GM18858 (cell line): ENCODE data around the gene USP28.
A peak's percentile ranks its signal among the peaks of the same experiment; 100 is the strongest.
"Not testable (repeated sequence)": the region's sequence is repeated elsewhere in the genome, so short reads cannot be mapped to it uniquely, and the experiment has no call there.

Experiments
- ATAC-seq: cut with Tn5 transposase; IDR thresholded peaks from one replicate; pipeline ENCODE4 v1.9.1; 2021; ENCODE audit not compliant: unreplicated experiment

The USP28 gene, protein sequence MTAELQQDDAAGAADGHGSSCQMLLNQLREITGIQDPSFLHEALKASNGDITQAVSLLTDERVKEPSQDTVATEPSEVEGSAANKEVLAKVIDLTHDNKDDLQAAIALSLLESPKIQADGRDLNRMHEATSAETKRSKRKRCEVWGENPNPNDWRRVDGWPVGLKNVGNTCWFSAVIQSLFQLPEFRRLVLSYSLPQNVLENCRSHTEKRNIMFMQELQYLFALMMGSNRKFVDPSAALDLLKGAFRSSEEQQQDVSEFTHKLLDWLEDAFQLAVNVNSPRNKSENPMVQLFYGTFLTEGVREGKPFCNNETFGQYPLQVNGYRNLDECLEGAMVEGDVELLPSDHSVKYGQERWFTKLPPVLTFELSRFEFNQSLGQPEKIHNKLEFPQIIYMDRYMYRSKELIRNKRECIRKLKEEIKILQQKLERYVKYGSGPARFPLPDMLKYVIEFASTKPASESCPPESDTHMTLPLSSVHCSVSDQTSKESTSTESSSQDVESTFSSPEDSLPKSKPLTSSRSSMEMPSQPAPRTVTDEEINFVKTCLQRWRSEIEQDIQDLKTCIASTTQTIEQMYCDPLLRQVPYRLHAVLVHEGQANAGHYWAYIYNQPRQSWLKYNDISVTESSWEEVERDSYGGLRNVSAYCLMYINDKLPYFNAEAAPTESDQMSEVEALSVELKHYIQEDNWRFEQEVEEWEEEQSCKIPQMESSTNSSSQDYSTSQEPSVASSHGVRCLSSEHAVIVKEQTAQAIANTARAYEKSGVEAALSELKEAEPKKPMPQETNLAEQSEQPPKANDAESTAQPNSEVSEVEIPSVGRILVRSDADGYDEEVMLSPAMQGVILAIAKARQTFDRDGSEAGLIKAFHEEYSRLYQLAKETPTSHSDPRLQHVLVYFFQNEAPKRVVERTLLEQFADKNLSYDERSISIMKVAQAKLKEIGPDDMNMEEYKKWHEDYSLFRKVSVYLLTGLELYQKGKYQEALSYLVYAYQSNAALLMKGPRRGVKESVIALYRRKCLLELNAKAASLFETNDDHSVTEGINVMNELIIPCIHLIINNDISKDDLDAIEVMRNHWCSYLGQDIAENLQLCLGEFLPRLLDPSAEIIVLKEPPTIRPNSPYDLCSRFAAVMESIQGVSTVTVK

DNA sequence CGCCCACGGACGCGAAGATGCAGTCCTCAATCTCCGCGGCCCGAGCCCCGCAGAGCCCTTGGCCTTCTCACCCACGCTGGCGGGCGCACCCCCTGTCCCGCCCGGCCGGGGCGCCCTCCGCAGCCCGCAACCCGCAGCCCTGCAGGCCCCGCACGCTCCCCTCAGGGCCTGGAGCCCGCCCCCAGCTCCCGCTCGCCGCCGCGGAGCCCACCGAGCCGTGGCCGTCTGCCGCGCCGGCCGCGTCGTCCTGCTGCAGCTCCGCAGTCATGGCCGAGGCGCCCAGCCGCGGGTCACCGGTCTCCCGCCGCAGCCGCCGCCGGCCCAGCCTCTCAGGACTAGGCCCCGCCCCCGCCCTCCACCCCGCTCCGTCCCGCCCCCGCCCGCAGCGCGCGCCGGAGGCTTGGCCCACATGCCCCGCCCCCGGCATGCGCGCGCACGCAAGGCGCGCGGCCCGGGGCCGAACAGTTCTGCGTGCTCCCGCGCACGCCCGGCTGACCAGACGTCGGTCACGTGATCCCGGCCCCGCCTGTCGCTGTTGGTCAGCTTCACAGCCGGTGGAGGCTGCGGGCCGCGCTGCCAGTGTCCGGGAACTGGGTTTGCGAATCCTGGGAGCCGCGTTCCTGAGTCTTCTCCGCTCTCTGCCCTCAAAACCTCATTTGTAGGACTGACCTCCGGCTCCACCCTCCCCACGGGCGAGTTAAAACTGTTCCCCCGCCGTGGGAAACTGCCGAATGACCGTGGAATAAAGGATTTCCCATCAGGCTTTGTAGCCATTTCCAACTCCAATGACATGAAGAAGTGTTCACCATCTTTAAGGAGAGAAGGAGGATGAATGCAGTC lies at the start of gene USP28:
Gene USP28, minus strand, starts transcription at position 339 of the 840 bp plus-strand sequence. Its CDS starts 71 bp downstream, at position 268.
- peak; percentile 76 for ATAC-seq

DNA sequence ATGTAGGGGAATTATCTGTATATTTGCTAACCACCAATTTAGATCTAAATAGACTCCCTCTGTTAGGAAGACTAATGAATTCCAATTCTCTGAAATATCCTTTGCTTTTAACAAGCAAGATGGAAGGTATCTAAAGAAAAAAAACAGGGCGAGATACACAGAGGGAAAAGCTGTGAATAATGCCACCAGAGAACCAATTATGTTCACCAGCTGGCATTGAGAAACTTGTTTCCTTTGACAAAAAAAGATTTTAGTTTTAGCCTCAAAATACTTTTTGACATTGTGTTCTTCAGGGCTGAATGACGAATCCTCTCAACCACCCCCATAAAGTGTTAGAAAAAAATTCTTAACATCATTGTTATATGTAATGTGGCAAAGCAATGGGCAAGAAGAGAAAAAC lies 48.2 kb upstream of the USP28 start:
- no peak for ATAC-seq

DNA sequence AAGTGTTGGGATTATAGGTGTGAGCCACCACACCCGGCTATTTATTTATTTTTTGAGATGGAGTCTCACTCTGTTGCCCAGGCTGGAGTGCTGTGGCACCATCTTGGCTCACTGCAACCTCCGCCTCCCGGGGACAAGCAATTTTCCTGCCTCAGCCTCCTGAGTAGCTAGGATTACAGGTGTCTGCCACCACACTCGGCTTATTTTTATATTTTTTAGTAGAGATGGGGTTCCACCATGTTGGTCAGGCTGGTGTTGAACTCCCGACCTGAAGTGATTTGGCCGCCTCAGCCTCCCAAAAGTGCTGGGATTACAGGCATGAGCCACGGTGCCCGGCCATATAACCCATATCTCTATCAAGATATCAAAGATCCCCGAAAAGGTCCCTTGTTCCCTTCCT lies 36.1 kb upstream of the USP28 start:
- ATAC-seq: not testable (repeated sequence)

DNA sequence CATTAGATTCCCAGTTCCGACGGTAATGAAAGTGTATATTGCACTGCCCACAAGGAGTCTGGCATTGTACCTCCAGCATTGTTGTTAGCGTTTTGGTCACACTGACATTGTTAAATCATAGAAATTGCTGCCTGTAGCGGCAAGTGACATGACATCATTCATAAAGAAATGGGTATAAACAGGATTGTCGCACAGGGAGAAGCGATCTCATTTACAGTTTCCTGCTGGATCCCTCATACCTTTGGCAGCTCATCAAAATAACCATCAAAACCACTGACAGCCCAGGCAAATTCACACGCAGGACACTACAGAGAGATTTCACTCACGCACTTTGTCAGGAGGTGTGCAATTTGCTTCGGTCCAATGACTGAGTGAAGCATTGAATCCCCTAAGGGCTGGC lies 32.7 kb upstream of the USP28 start:
- ATAC-seq: no peak

DNA sequence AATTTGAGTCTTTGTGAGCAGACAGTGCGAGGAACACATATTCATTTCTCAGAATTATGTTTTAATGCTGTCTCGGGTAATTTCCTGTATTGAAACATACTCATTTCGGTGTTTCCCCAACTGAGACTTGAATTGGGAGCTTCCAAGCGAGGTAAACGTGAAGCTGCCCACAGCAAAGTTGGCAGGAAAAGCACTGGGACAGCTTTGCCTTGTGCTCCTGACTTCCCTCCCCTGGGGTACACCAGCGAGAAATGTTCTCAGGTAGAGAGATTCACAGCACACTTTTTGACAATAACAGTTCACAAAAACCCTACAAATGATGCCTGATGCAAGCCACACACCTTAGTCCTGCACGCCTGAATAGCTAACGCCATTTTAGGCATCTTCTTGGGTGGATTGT lies 32.3 kb upstream of the USP28 start:
- ATAC-seq: no peak

DNA sequence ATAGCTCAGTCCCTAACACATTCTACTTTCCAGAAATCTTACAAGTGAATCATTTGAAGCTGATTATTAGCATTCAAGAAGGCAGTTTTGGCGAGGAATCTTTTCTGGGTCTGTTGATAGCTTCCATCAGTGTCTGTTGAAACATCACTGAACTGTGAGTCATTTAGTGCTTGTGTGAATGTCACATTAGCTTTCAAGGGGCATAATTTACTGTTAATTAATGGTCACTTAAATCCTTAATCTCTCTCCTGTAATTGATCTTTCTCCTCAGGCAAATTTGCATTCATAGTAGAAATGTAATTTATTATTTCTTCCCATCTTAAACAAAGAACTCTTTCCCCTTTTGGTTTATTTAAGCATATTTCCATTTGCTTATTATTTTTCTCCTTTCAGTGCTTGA lies 31.8 kb upstream of the USP28 start:
- no peak for ATAC-seq

DNA sequence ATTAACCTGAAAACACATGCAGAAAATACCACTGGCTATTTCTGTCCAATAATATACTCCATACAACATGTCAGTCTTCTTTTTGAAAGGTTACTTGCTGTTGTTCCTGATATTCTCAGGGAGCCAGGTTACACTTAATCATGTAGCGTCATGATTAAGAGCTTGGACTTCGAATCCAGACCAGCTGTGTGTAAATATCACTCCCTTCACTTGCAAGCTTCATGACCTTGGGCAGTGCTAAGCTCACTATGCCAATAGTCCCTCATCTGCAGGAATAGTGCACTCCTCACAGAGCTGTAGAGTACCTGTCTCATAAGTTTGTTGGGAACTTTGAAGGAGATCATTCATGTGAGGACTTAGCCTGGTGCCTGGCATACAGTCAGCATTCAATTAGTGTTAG lies 31.1 kb upstream of the USP28 start:
- no peak for ATAC-seq

DNA sequence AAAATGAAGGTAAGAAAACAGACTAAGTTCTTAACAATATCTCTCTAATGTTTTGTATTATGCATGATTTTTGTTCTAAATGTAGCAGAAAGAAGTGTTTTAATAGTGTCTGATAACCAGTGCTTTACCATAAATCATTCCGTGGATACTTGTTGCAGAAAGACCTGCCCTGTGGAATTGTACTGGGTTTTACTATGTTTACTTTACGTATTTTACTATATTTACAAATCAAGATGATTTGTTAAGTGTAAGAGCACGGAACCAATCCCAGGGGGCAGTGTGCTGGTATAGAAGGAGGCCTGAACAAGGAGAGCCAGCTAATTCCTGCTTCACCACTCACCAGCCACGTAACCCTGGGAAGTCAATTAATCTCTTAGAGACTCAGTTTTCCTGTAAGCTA lies 30.7 kb upstream of the USP28 start:
- no peak for ATAC-seq

DNA sequence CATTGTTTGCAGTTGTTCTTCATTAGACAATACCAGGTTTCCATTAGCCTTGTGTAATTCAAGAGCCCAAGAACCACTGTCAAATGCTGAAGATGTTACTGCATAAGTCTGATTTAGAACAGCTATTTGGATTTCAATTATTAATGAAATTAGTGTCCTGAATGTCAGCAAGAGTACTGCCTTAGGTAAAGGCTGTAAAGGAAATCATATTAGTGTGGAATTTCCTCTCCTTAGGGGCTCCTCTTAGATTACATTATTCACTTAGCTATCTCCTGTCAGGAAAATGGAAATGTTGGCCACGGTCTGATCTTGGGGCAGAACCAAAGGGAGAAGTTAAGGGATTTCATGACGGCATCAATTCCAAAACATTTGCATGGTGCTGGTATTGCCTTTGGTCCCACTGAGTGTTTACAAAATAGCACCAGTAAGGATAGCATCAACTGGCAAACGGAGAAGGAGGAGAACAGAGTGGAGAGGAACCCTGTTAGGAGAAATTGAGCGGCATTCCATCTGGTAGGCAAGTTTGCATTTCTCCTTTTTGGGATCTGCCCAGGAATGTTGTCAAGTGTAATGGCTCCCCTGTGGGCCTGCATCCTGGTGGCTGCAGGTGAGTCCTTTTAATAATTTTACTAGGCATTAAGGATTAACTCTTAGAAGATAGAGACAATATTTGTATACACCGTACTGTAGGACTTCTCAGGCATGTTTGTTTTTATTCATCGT lies 29.2 kb upstream of the USP28 start, which contains the start of gene HTR3B:
Gene HTR3B, plus strand, starts transcription at position 418 of the 723 bp plus-strand sequence. Its CDS starts 138 bp downstream, at position 556.
- no peak for ATAC-seq

DNA sequence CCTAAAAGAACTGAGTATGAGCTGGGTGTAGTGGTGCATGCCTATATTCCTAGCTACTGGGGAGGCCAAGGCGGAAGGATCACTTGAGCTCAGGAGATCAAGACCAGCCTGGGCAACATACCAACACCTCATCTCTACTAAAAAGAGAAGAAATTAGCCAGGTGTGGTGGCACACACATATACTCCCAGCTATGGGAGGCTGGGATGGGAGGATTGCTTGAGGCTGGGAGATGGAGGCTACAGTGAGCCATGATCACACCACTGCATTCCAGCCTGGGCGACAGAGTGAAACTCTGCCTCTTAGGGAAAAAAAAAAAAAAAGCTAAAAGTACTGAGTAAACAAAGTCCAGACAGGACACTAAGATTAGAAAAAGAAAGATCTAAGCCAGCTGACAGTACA lies 25.8 kb upstream of the USP28 start:
- ATAC-seq: no peak

DNA sequence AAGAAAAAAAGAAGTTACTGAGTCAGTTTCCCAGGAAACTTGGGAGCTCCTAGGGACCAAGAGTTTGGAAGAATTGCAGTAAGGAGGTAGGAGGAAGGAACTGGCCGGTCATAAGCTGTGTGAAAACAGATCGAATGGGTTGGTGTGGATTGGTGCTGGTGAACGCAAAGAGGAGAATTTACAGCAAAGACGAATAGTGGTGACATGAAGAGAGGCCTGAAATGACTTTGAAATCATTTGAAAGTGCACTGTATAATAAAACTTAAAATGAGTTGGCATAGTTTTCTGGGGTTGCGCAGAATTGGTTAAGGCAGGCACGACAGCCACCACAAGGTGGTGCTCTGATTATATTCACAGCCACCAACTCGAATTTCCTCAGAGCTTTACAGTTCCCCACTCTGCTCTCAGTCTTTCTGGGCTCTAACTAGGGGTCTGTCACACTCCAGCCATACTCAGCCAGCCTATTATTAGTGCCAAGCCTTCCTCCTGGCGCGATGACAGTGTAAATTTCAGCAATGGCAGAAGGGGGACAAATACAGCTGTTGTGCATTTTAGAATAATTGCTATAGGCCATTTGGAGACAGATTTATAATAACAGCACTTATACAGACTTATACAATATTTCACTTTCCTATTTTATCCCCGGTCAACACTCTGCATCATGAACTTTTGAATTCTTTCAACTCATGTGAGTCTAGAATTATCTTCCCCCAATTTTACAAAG lies 20.9 kb upstream of the USP28 start:
- no peak for ATAC-seq

DNA sequence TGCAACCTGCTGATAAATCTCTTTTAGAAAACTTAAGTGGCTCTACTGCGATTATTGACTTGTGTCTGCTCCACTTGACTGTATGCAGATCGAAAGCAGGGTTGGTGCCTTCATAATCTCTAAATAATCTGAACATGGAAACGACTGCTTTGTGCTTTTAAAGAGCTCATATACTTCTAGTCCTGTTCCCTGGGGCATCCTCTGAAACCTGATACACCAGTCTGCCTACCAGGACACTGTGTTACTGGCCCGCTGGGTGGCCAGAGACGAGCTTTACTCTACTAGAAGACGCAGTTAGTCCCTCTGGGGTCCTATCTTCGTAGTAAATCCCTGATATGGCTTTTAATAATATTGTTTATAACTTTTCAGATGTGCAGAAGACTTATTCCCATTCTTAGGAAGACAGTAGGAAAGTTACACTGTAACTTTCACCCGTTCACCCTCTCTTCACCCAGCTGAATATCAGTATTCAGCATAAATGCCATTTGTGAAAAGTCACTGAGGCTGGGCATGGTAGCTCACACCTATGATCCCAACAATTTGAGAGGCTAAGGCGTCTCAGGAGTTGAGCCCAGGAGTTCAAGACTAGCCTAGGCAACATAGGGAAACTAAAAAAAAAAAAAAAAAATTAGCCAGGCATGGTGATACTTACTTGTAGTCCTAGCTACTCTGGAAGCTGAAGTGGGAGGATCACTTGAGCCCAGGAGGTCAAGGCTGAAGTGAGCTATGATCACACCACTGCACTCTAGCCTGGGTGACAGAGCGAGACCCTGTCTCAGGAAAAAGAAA lies 20.2 kb upstream of the USP28 start:
- no peak for ATAC-seq

DNA sequence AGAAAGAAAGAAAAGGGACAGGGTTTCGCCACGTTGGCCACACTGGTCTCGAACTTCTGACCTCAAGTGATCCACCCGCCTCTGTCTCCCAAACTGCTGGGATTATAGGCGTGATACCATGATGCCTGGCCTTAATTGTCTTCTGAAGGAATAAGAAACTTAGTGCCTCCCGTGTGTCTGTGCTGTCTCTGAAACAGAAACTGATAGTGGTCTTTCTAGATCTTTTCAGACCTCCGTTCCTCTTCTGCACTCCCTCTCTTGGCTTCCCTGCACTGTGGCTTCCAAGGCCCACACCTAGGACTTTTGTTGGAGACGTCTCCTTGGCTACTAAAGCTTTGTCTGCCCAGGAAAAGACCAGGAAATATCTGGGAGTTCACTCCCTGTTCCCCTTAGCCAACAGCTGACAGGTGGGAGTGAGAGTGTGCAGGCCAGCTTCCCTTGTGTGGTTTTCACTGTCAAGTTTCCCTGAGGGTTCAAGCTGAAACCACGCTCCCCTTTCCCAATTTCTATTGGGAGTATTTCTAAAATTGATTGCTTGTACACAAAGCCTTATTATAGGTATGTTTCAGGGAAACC lies 19.1 kb upstream of the USP28 start:
- peak; percentile 62 for ATAC-seq

DNA sequence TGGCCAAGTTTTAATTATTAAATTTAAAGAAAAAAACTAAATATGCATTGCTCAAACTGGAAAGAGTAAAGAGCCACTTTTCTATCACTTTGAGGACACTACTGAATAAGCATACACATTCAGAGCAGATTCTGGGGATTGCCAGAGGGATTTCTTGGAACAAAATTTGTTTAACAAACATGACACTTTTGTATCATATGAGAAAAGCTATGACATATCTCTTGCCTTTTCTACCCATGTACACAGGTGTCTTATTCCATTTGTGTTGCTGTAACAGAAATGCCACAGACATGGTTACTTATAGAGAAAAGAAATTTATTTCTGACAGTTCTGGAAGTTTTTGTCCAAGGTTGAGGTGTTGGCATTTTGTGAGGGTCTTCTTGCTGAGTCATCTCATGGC lies 13.5 kb upstream of the USP28 start:
- ATAC-seq: no peak

DNA sequence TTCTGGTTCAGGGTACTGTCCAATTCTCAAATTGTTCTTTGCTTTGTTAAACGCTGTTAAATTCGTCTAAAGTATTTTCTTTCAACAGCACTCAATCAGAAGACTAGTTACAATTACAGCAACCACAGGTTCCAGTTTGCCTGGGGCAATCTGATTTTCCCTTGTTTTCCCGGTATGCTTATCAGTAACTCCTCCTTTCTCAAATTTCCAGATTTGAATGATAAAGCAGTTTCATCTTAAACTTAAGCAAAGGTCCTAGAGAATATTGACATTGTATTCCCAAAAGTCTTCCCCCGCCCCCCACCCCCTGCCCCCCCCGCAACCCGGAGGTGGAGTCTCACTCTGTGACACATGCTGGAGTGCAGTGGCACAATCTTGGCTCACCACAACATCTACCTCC lies 10.5 kb upstream of the USP28 start:
- no peak for ATAC-seq

DNA sequence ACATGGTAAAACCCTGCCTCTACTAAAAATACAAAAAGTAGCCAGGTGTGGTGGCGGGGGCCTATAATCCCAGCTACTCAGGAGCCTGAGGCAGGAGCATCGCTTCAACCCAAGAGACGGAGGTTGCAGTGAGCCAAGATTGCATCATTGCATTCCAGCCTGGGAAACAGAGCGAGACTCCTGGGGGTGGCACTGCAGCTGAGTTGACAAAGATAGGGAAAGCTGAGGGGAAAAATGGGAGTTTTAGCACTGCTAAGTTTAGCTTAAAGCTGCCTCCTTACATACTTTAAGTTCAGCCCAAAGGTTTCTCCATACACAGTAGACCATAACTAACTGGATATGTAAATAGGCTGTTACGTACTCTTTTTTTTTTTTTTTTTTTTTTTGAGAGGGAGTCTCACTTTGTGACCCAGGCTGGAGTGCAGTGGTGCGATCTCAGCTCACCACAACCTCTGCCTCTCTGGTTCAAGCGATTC lies 9.0 kb upstream of the USP28 start:
- ATAC-seq: no peak

DNA sequence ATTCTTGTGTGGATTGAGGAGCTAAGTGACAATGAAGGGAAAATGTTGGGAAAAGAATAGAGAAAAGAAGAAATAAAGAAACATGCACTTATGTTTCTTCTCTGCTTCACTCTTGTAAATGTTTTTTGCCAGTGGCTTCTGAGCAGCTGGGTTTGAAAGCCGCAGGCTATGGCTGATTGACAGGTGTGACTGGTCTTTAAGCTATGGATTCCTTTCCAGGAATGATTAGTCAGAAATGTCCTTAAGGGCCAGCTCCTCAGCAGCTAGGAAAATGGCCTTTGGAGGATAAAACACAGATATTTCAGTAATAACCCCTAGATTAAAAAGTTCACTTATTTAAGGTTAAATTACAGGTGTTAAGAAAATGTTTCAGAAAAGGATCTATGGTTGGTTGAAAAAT lies 6.5 kb upstream of the USP28 start:
- ATAC-seq: no peak

DNA sequence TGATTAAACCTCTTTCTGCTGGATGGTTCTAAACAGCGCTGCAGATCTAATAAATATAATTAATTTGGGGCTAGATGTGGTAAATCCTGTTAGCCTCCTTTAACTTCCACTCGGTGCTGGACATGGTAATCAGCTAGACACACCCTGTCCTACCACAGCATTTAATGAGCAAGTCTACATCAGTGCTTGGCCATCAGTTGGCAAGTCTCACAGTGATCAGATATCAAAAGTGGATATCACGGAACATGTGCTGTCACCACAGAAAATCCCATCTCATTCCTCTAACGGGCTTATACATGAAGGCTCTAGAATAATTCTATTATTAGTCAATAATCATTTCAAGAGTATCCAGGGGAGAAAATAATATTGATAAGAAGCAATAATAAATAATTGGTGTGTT lies 5.6 kb upstream of the USP28 start:
- ATAC-seq: no peak
